HG03095 (cell line): Measurements from ENCODE around the gene PALD1.

Experiments
- ATAC-seq: cut with Tn5 transposase; IDR thresholded peaks from one replicate; pipeline ENCODE4 v1.9.1; 2021; ENCODE audit warnings: moderate library complexity; ENCODE audit not compliant: unreplicated experiment

Gene PALD1

GRCh38 chr10:70534281-70534680, 55.7 kb downstream of the PALD1 start:
- no peak for ATAC-seq

GRCh38 chr10:70535001-70535400, 56.4 kb downstream of the PALD1 start:
- no peak for ATAC-seq

GRCh38 chr10:70535451-70535850, 56.9 kb downstream of the PALD1 start:
- ATAC-seq, result no peak

GRCh38 chr10:70536196-70536861, 57.8 kb downstream of the PALD1 start:
- no peak for ATAC-seq

- no peak for ATAC-seq
These were observed 59.0 kb downstream of the PALD1 start for GRCh38 chr10:70537398-70538194.

GRCh38 chr10:70538195-70538520, 59.6 kb downstream of the PALD1 start:
- no peak for ATAC-seq

- no peak for ATAC-seq
These were observed 60.3 kb downstream of the PALD1 start for GRCh38 chr10:70538731-70539338.

- ATAC-seq, result no peak
These were observed 60.9 kb downstream of the PALD1 start for GRCh38 chr10:70539471-70539870.

GRCh38 chr10:70540089-70540788, 61.7 kb downstream of the PALD1 start:
- ATAC-seq, result no peak

- no peak for ATAC-seq
These were observed 62.3 kb downstream of the PALD1 start for GRCh38 chr10:70540789-70541360.

GRCh38 chr10:70541736-70542564, 63.4 kb downstream of the PALD1 start:
- ATAC-seq, result no peak

- ATAC-seq, result no peak
These were observed 64.0 kb downstream of the PALD1 start for GRCh38 chr10:70542565-70542938.

GRCh38 chr10:70543911-70544310, 65.3 kb downstream of the PALD1 start:
- ATAC-seq, result no peak

- no peak for ATAC-seq
These were observed 66.1 kb downstream of the PALD1 start for GRCh38 chr10:70544431-70545340.

- no peak for ATAC-seq
These were observed 68.0 kb downstream of the PALD1 start for GRCh38 chr10:70546584-70546983.

- ATAC-seq, result no peak
These were observed 70.9 kb downstream of the PALD1 start for GRCh38 chr10:70549351-70549961.

- ATAC-seq, result no peak
These were observed 71.4 kb downstream of the PALD1 start for GRCh38 chr10:70549962-70550458.

GRCh38 chr10:70550459-70550858, 71.9 kb downstream of the PALD1 start:
- ATAC-seq, result no peak

- ATAC-seq, result no peak
These were observed 72.9 kb downstream of the PALD1 start for GRCh38 chr10:70551466-70551865.
